HG02973 (cell line): ENCODE data around the gene DPYSL5.

ENCODE experiments used
- ATAC-seq: cut with Tn5 transposase; IDR thresholded peaks from one replicate; pipeline ENCODE4 v1.9.1; 2021; ENCODE audit warnings: moderate library complexity; ENCODE audit not compliant: unreplicated experiment

The DPYSL5 gene

GRCh38 chr2:26843041-26843440 is 4.9 kb upstream of the DPYSL5 start:
- ATAC-seq: no peak

GRCh38 chr2:26845021-26845420 is 2.9 kb upstream of the DPYSL5 start:
- no peak for ATAC-seq

- no peak for ATAC-seq
Measured at GRCh38 chr2:26846334-26847306, 1.3 kb upstream of the DPYSL5 start.

- ATAC-seq: no peak
Measured at GRCh38 chr2:26847307-26847654, 651 bp upstream of the DPYSL5 start.

GRCh38 chr2:26848336-26849055 is 564 bp downstream of the DPYSL5 start:
- ATAC-seq: no peak

- ATAC-seq: no peak
Measured at GRCh38 chr2:26849056-26849999, 1.4 kb downstream of the DPYSL5 start.

GRCh38 chr2:26850000-26850431 is 2.1 kb downstream of the DPYSL5 start:
- no peak for ATAC-seq

GRCh38 chr2:26850505-26850904 is 2.6 kb downstream of the DPYSL5 start:
- ATAC-seq: no peak

GRCh38 chr2:26852405-26853306 is 4.7 kb downstream of the DPYSL5 start:
- ATAC-seq: no peak

- no peak for ATAC-seq
Measured at GRCh38 chr2:26853751-26854150, 5.8 kb downstream of the DPYSL5 start.

GRCh38 chr2:26854283-26854827 is 6.4 kb downstream of the DPYSL5 start:
- ATAC-seq: no peak

GRCh38 chr2:26855466-26855865 is 7.5 kb downstream of the DPYSL5 start:
- no peak for ATAC-seq

GRCh38 chr2:26859622-26860021 is 11.7 kb downstream of the DPYSL5 start:
- ATAC-seq: no peak

GRCh38 chr2:26860211-26860850 is 12.4 kb downstream of the DPYSL5 start:
- no peak for ATAC-seq

- no peak for ATAC-seq
Measured at GRCh38 chr2:26861610-26862224, 13.8 kb downstream of the DPYSL5 start.

- ATAC-seq: no peak
Measured at GRCh38 chr2:26864226-26864625, 16.3 kb downstream of the DPYSL5 start.

GRCh38 chr2:26864646-26865045 is 16.7 kb downstream of the DPYSL5 start:
- ATAC-seq: no peak

- no peak for ATAC-seq
Measured at GRCh38 chr2:26870585-26871095, 22.7 kb downstream of the DPYSL5 start.
